ENCODE results near the gene SPATA20.

The SPATA20 gene

GRCh38 chr17:50529849-50530248 lies 17.1 kb upstream of the SPATA20 start:
- no peak for TF ChIP-seq CTCF (IDR thresholded peaks at IDR 0.05; ENCODE audit: insufficient read depth, low read length, poor library complexity, severe bottlenecking)
- no peaks in the 10 kb centered on the region; the same call in 1 of the 2 replicates for H3K27me3 ChIP-seq (replicated peaks; ENCODE audit: control insufficient read depth, insufficient read depth, low read length)
- DNase-seq (ENCODE audit: extremely low read depth, insufficient read length), result no peak

GRCh38 chr17:50531428-50532025 lies 15.4 kb upstream of the SPATA20 start:
- no peak for DNase-seq (ENCODE audit: extremely low read depth, insufficient read length)
- TF ChIP-seq CTCF (IDR thresholded peaks at IDR 0.05; ENCODE audit: insufficient read depth, low read length, poor library complexity, severe bottlenecking), result no peak
- H3K36me3 ChIP-seq (ENCODE audit: control insufficient read depth, insufficient read depth, low read length), result no peaks in the 10 kb centered on the region
- H3K27me3 ChIP-seq (replicated peaks; ENCODE audit: control insufficient read depth, insufficient read depth, low read length), result no peaks in the 10 kb centered on the region; the same call in 1 of the 2 replicates
- H3K4me3 ChIP-seq (replicated peaks; ENCODE audit: low read depth, low read length), result no peak overlapping the region

More at GRCh38 chr17:50529849-50530248, 17.1 kb upstream of the SPATA20 start:
- Histone ChIP-seq H3K4me3 (replicated peaks; ENCODE audit: low read depth, low read length) (no peak overlapping the region), H3K36me3 (ENCODE audit: control insufficient read depth, insufficient read depth, low read length) (no peaks in the 10 kb centered on the region)

GRCh38 chr17:50532452-50533024 lies 14.4 kb upstream of the SPATA20 start, which contains the start of gene EPN3:
Gene EPN3, plus strand, starts transcription at chr17:50532735. Its CDS starts 3,822 bp downstream, at chr17:50536557.
- no peak within 1 kb of the TSS for H3K4me3 ChIP-seq (replicated peaks; ENCODE audit: low read depth, low read length)
- no peaks in the 10 kb centered on the region for H3K36me3 ChIP-seq (ENCODE audit: control insufficient read depth, insufficient read depth, low read length)
- no peak for TF ChIP-seq CTCF (IDR thresholded peaks at IDR 0.05; ENCODE audit: insufficient read depth, low read length, poor library complexity, severe bottlenecking)
- no peaks in the 10 kb centered on the region; the same call in 1 of the 2 replicates for H3K27me3 ChIP-seq (replicated peaks; ENCODE audit: control insufficient read depth, insufficient read depth, low read length)
- no peak for DNase-seq (ENCODE audit: extremely low read depth, insufficient read length)

GRCh38 chr17:50533185-50533584 lies 13.8 kb upstream of the SPATA20 start:
- TF ChIP-seq CTCF (IDR thresholded peaks at IDR 0.05; ENCODE audit: insufficient read depth, low read length, poor library complexity, severe bottlenecking), result no peak

GRCh38 chr17:50533720-50534148 lies 13.2 kb upstream of the SPATA20 start:
- no peak for TF ChIP-seq CTCF (IDR thresholded peaks at IDR 0.05; ENCODE audit: insufficient read depth, low read length, poor library complexity, severe bottlenecking)
- no peak for DNase-seq (ENCODE audit: extremely low read depth, insufficient read length)
- no peaks in the 10 kb centered on the region; the same call in 1 of the 2 replicates for H3K27me3 ChIP-seq (replicated peaks; ENCODE audit: control insufficient read depth, insufficient read depth, low read length)
- H3K4me3 ChIP-seq (replicated peaks; ENCODE audit: low read depth, low read length), result no peak overlapping the region
- H3K36me3 ChIP-seq (ENCODE audit: control insufficient read depth, insufficient read depth, low read length), result no peaks in the 10 kb centered on the region

More at GRCh38 chr17:50533185-50533584, 13.8 kb upstream of the SPATA20 start:
- DNase-seq (ENCODE audit: extremely low read depth, insufficient read length), result no peak
- Histone ChIP-seq H3K27me3 (replicated peaks; ENCODE audit: control insufficient read depth, insufficient read depth, low read length) (no peaks in the 10 kb centered on the region; the same call in 1 of the 2 replicates), H3K4me3 (replicated peaks; ENCODE audit: low read depth, low read length) (no peak overlapping the region), H3K36me3 (ENCODE audit: control insufficient read depth, insufficient read depth, low read length) (no peaks in the 10 kb centered on the region)

Data from GM06990 (cell line).